Measurements from ENCODE around the gene ELAPOR1. TPM values are rescaled to one million over a fixed set of nuclear protein-coding genes. Genes with fewer than 3 reads are reported as not detected.

Gene ELAPOR1
- total and polyA plus RNA-seq, 2 donors: 0.13 to 0.74 TPM

DNA sequence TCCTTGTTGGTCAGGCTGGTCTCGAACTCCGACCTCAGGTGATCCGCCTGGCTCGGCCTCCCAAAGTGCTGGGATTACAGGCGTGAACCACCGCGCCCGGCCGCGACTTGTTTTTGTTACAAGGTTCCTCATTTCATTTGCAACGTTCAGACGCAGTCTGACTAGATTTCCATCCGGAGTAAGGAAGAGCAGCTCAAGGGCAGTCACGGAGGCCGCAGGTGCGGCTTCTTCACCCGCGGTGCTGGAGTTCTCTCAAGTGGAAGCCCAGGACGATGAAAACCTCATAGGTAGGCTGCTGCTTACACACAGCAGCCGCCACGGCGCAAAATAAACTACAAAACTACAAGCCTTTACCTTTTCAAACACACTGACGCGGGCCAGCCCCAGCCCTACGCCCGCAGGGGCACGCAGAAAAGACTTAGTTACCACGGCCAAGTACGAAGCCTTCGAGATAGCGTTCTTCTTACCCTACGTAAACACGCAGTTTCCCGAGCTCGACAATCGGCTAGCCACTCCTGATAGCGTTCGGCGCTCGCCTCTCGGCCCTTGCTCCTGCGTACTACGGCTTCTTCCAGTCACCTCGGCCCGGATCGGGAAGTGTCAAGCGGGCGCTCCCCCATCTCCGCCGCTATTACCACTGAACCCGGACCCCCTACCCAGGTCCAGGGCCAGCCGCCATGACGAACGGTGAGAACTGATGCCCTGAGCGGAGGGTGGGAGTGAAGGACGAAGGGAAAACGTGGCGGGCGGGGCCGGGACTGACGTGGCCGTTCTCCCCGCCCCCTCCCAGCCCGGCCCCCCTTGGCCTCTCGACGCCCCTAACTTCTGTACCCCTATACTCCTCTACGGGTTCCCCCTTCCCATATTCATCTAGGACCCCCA, 23.5 kb upstream of the ELAPOR1 start, which contains the start of gene TMEM167B:
TMEM167B (plus strand) TSS at position 569 of the 882 bp plus-strand sequence; CDS start at position 678, 109 bp downstream.
- H3K4me1 ChIP-seq (ENCODE audit: insufficient read depth): no peaks in the 10 kb centered on the region
- peak within 1 kb of the TSS; percentile 97 for H3K27ac ChIP-seq (ENCODE audit: low read depth)
- H3K4me3 ChIP-seq (ENCODE audit: low read depth, low read length): peak within 1 kb of the TSS; percentile 75
- peak; percentile 86 for DNase-seq (ENCODE audit: extremely low spot score)
- peaks cover 2% of the 10 kb centered on the region for H3K36me3 ChIP-seq (ENCODE audit: insufficient read depth)
- WGBS: 2% methylated on average over 67 of the region's 67 CpGs

- Histone ChIP-seq H3K4me3 (ENCODE audit: low read depth, low read length) (peak overlapping the region; percentile 75), H3K27ac (ENCODE audit: low read depth) (peak overlapping the region; percentile 97), H3K4me1 (ENCODE audit: insufficient read depth) (no peaks in the 10 kb centered on the region), H3K36me3 (ENCODE audit: insufficient read depth) (peaks cover 2% of the 10 kb centered on the region)
- DNase-seq (ENCODE audit: extremely low spot score): no peak
- 4% methylated on average over 13 of the region's 13 CpGs for WGBS
Measured at GRCh38 chr1:109091078-109091838, 22.7 kb upstream of the ELAPOR1 start.

DNA sequence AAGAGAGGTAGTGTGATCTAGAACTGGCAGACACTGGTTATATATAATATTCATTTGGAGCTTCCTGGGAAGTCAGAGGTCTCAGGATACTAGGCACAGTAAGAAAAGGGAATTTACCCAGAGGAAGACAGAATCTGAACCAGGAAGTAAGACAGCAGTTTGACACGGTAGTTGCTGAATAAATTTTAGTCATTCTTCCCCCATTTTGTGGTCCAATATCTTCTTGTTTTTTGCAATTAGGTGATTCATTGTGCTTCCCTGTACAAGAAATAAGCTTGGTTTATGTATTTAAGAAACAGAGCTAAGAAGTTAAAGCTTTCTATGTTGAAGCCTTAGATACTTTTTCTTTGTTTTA, 22.1 kb upstream of the ELAPOR1 start:
- H3K4me1 ChIP-seq (ENCODE audit: insufficient read depth): no peaks in the 10 kb centered on the region
- DNase-seq (ENCODE audit: extremely low spot score): no peak
- peak overlapping the region; percentile 75 for H3K4me3 ChIP-seq (ENCODE audit: low read depth, low read length)
- H3K36me3 ChIP-seq (ENCODE audit: insufficient read depth): peaks cover 2% of the 10 kb centered on the region
- peak overlapping the region; percentile 81 for H3K27ac ChIP-seq (ENCODE audit: low read depth)
- WGBS: 8% methylated on average over 1 of the region's 1 CpG

DNA sequence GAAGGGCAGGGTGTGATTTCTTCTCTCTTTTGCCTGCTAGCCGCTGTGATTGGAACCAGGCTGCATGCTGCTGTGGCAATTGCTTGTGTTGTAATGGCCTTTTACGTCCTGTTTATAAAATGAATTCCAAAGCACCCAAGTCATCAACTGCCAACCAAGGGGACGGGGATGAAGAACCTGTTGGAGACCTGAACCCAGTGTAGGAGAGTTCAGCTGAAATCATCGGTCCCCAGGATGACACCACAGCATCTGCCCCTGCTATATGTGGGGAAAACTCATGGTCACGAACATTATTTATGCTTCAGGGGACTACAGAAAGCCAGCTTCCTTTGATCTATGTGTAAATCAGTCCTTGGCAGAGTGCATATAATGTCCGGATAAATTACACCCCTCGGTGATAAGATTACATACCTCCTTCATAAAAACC, 19.5 kb upstream of the ELAPOR1 start:
- 44% methylated on average over 7 of the region's 7 CpGs for WGBS
- Histone ChIP-seq H3K4me3 (ENCODE audit: low read depth, low read length) (no peak overlapping the region), H3K4me1 (ENCODE audit: insufficient read depth) (no peaks in the 10 kb centered on the region), H3K27ac (ENCODE audit: low read depth) (peak overlapping the region; percentile 48), H3K36me3 (ENCODE audit: insufficient read depth) (peaks cover 2% of the 10 kb centered on the region)
- DNase-seq (ENCODE audit: extremely low spot score): no peak

- no peak overlapping the region for H3K27ac ChIP-seq (ENCODE audit: low read depth)
- H3K4me1 ChIP-seq (ENCODE audit: insufficient read depth): no peaks in the 10 kb centered on the region
- WGBS: 67% methylated on average over 1 of the region's 1 CpG
Measured at GRCh38 chr1:109094871-109095270, 19.0 kb upstream of the ELAPOR1 start.

DNA sequence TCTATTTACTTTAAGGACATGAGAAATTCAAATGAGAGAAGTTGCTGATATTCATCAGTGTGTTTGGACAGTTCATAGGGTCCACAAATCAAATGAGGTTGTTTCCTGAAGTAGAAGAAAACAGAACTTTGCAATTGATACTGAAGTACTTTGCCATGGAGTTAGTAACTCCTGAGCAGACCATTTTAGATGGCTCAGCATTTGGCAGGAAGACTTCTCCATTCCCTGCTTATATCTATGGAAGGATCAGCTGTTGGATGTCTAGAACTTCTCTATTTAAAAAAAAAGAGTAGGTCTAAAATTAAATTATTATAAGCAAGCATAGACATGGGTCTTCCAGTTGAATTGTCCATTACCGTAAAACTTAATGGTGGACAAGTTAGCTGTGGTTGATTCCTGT, 18.3 kb upstream of the ELAPOR1 start:
- Histone ChIP-seq H3K36me3 (ENCODE audit: insufficient read depth) (peaks cover 2% of the 10 kb centered on the region), H3K27ac (ENCODE audit: low read depth) (no peak overlapping the region), H3K4me3 (ENCODE audit: low read depth, low read length) (no peak overlapping the region), H3K4me1 (ENCODE audit: insufficient read depth) (no peaks in the 10 kb centered on the region)
- 90% methylated on average over 1 of the region's 1 CpG for WGBS
- no peak for DNase-seq (ENCODE audit: extremely low spot score)

More at GRCh38 chr1:109094871-109095270, 19.0 kb upstream of the ELAPOR1 start:
- H3K4me3 ChIP-seq (ENCODE audit: low read depth, low read length): no peak overlapping the region
- no peak for DNase-seq (ENCODE audit: extremely low spot score)
- peaks cover 2% of the 10 kb centered on the region for H3K36me3 ChIP-seq (ENCODE audit: insufficient read depth)

GRCh38 chr1:109096120-109096519, 17.8 kb upstream of the ELAPOR1 start:
- no peak for DNase-seq (ENCODE audit: extremely low spot score)
- 49% methylated on average over 1 of the region's 1 CpG for WGBS
- Histone ChIP-seq H3K4me1 (ENCODE audit: insufficient read depth) (no peaks in the 10 kb centered on the region), H3K27ac (ENCODE audit: low read depth) (no peak overlapping the region), H3K4me3 (ENCODE audit: low read depth, low read length) (no peak overlapping the region), H3K36me3 (ENCODE audit: insufficient read depth) (peaks cover 2% of the 10 kb centered on the region)

- no peaks in the 10 kb centered on the region for H3K36me3 ChIP-seq (ENCODE audit: insufficient read depth)
- peak; percentile 96 for DNase-seq (ENCODE audit: extremely low spot score)
- no peaks in the 10 kb centered on the region for H3K4me1 ChIP-seq (ENCODE audit: insufficient read depth)
- H3K4me3 ChIP-seq (ENCODE audit: low read depth, low read length): peak overlapping the region; percentile 98
- WGBS: under 1% methylated on average over 77 of the region's 77 CpGs
- peak overlapping the region; percentile 98 for H3K27ac ChIP-seq (ENCODE audit: low read depth)
Measured at GRCh38 chr1:109099938-109100773, 13.8 kb upstream of the ELAPOR1 start.

DNA sequence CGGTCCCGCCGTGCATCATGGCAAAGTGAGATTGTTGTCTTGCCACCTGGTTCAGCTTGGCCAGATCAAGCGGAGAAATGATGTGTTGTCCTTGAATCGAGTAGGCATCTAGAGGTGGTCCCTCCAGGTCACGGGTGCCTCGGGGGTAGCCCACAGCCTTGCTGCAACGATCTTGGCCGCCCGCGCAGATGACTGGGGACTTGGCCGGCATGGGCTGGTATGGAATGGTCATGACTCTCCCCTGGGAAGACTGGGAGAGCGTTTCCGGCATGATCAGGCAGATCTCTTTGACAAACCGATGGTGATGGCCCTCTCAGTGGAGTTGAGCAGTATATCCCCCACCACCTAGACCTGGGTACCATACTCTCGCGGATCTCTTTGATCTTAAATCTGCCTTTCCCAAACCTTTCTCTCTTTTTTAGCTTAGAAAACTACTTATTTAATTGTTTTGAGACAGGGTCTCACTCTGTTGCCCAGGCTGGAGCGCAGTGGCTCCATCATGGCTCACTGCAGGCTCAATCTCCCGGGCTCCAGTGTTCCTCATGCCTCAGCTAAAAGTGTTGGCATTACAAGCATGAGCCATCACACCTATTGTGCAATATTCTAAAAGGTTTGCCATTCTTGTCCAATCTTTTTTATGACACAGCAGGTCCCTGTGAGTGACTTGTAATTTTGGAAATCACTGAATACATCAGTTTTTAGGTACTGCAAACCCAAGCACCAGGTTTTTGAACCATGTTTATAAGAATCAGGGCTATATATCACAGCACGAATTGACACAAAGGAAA, 9.4 kb upstream of the ELAPOR1 start:
- DNase-seq (ENCODE audit: extremely low spot score): no peak
- H3K4me1 ChIP-seq (ENCODE audit: insufficient read depth): no peaks in the 10 kb centered on the region
- H3K4me3 ChIP-seq (ENCODE audit: low read depth, low read length): no peak overlapping the region
- no peak overlapping the region for H3K27ac ChIP-seq (ENCODE audit: low read depth)
- H3K36me3 ChIP-seq (ENCODE audit: insufficient read depth): no peaks in the 10 kb centered on the region
- 88% methylated on average over 20 of the region's 20 CpGs for WGBS

GRCh38 chr1:109105881-109106280, 8.0 kb upstream of the ELAPOR1 start:
- DNase-seq (ENCODE audit: extremely low spot score): no peak

GRCh38 chr1:109107785-109108184, 6.1 kb upstream of the ELAPOR1 start:
- no peak overlapping the region for H3K4me3 ChIP-seq (ENCODE audit: low read depth, low read length)
- H3K27ac ChIP-seq (ENCODE audit: low read depth): no peak overlapping the region
- H3K36me3 ChIP-seq (ENCODE audit: insufficient read depth): no peaks in the 10 kb centered on the region
- peaks cover 2% of the 10 kb centered on the region for H3K4me1 ChIP-seq (ENCODE audit: insufficient read depth)
- DNase-seq (ENCODE audit: extremely low spot score): no peak
- 84% methylated on average over 7 of the region's 7 CpGs for WGBS

More at GRCh38 chr1:109105881-109106280, 8.0 kb upstream of the ELAPOR1 start:
- Histone ChIP-seq H3K27ac (ENCODE audit: low read depth) (no peak overlapping the region), H3K4me3 (ENCODE audit: low read depth, low read length) (no peak overlapping the region), H3K4me1 (ENCODE audit: insufficient read depth) (no peaks in the 10 kb centered on the region), H3K36me3 (ENCODE audit: insufficient read depth) (no peaks in the 10 kb centered on the region)
- 81% methylated on average over 4 of the region's 4 CpGs for WGBS

DNA sequence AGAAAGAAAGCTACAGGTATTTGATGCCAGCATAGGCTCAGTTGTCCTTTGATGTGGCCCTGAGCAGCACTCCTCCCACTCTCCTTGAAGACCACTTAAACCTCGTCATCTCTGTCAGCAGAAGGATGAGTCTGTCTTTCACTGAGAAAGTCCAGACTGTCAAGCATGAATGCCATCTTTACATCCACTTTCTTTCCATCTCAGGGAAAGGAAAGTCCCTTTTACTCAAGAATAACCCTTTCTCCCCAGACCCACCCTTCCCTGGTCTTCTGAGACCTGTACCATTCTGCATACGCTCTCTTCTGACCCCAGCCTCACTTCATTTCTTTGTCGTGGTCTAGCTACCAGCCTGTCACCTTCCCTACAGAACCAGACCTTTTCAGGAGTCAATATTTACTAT, 4.0 kb upstream of the ELAPOR1 start:
- Histone ChIP-seq H3K4me1 (ENCODE audit: insufficient read depth) (peaks cover 2% of the 10 kb centered on the region), H3K4me3 (ENCODE audit: low read depth, low read length) (no peak overlapping the region), H3K36me3 (ENCODE audit: insufficient read depth) (no peaks in the 10 kb centered on the region), H3K27ac (ENCODE audit: low read depth) (no peak overlapping the region)
- no peak for DNase-seq (ENCODE audit: extremely low spot score)
- WGBS: 59% methylated on average over 3 of the region's 3 CpGs

Data from urinary bladder (tissue), 4 donors.